Trophoblast cell (in vitro differentiated cells and primary cell): ENCODE measurements around the gene MGAT3.

Experiments
- DNase-seq, 2 donors: peaks; one replicate each; pipeline ENCODE4 v3.0.0-alpha.2; 2016
- H2AFZ ChIP-seq: 2 replicates; pipeline ENCODE4 v1.6.1; 2013; ENCODE audit warnings: low read length, moderate library complexity, mild to moderate bottlenecking; ENCODE audit not compliant: insufficient read depth, poor library complexity
- H2AK5ac ChIP-seq: 2 replicates; pipeline ENCODE4 v1.6.1; 2013; ENCODE audit warnings: mild to moderate bottlenecking, low read length
- H2BK120ac ChIP-seq: 2 replicates; pipeline ENCODE4 v1.6.1; 2013; ENCODE audit warnings: low read length, mild to moderate bottlenecking, moderate library complexity; ENCODE audit not compliant: insufficient read depth, poor library complexity
- H2BK12ac ChIP-seq: 2 replicates; pipeline ENCODE4 v1.6.1; 2013; ENCODE audit warnings: mild to moderate bottlenecking, low read length, moderate library complexity
- H2BK5ac ChIP-seq: 2 replicates; pipeline ENCODE4 v1.6.1; 2013; ENCODE audit warnings: low read length, low read depth, moderate library complexity, mild to moderate bottlenecking; ENCODE audit not compliant: poor library complexity
- H3K14ac ChIP-seq: 2 replicates; pipeline ENCODE4 v1.6.1; 2013; ENCODE audit warnings: mild to moderate bottlenecking, low read length
- H3K18ac ChIP-seq: 2 replicates; pipeline ENCODE4 v1.6.1; 2013; ENCODE audit warnings: mild to moderate bottlenecking, low read length
- H3K23ac ChIP-seq: 2 replicates; pipeline ENCODE4 v1.6.1; 2013; ENCODE audit warnings: low read length
- H3K27ac ChIP-seq: 2 replicates; pipeline ENCODE4 v1.5.1; 2013; ENCODE audit warnings: low read depth, mild to moderate bottlenecking, inconsistent platforms, low read length, moderate library complexity
- H3K27me3 ChIP-seq: 2 replicates; pipeline ENCODE4 v1.6.1; 2013; ENCODE audit warnings: inconsistent platforms, mild to moderate bottlenecking, low read length, moderate library complexity; ENCODE audit not compliant: insufficient read depth
- H3K36me3 ChIP-seq, 2 experiments: 1 replicate in 1 of 2; 2 replicates in 1 of 2; pipeline ENCODE4 v1.6.1; 2013; ENCODE audit warnings: low read length in 2 of 2, mild to moderate bottlenecking in 2 of 2, moderate library complexity in 1 of 2; ENCODE audit not compliant: insufficient read depth in 2 of 2, control insufficient read depth in 1 of 2
- H3K4ac ChIP-seq: 2 replicates; pipeline ENCODE4 v1.6.1; 2013; ENCODE audit warnings: low read depth, mild to moderate bottlenecking, low read length, moderate library complexity
- H3K4me1 ChIP-seq, 2 experiments: 1 replicate in 1 of 2; 2 replicates in 1 of 2; pipeline ENCODE4 v1.6.1; 2013; ENCODE audit warnings: low read length in 2 of 2, mild to moderate bottlenecking in 2 of 2, moderate library complexity in 1 of 2; ENCODE audit not compliant: insufficient read depth in 2 of 2, control insufficient read depth in 1 of 2
- H3K4me2 ChIP-seq: 2 replicates; pipeline ENCODE4 v1.6.1; 2013; ENCODE audit warnings: inconsistent platforms, mild to moderate bottlenecking, low read length, moderate library complexity
- H3K4me3 ChIP-seq: 2 replicates; pipeline ENCODE4 v1.5.1; 2013; ENCODE audit warnings: mild to moderate bottlenecking, low read depth, low read length, inconsistent platforms
- H3K79me1 ChIP-seq: one replicate; pipeline ENCODE4 v1.6.1; 2013; ENCODE audit warnings: low read length
- H3K79me2 ChIP-seq: 2 replicates; pipeline ENCODE4 v1.6.1; 2013; ENCODE audit warnings: low read length, mild to moderate bottlenecking; ENCODE audit not compliant: control insufficient read depth, insufficient read depth, poor library complexity
- H3K9ac ChIP-seq: 2 replicates; pipeline ENCODE4 v1.6.1; 2013; ENCODE audit warnings: mild to moderate bottlenecking, low read length
- H3K9me3 ChIP-seq: 2 replicates; pipeline ENCODE4 v1.6.1; 2013; ENCODE audit warnings: low read depth, mild to moderate bottlenecking, control low read depth, inconsistent platforms, low read length; ENCODE audit not compliant: insufficient read depth
- H4K12ac ChIP-seq: 2 replicates; pipeline ENCODE4 v1.6.1; 2013; ENCODE audit warnings: low read depth, mild to moderate bottlenecking, low read length, moderate library complexity
- H4K8ac ChIP-seq: 2 replicates; pipeline ENCODE4 v1.6.1; 2013; ENCODE audit warnings: low read depth, mild to moderate bottlenecking, low read length, moderate library complexity
- H4K91ac ChIP-seq: one replicate; pipeline ENCODE4 v1.6.1; 2013; ENCODE audit warnings: low read depth, mild to moderate bottlenecking, low read length, moderate library complexity
- WGBS: extraction: QIAGEN DNeasy Blood & Tissue Kit; methylation state at CpG from one replicate; pipeline ENCODE4 v1.1.7; 2013; ENCODE audit warnings: missing lambda C conversion rate; ENCODE audit not compliant: insufficient read length, insufficient coverage; ENCODE audit errors: extremely low coverage; 5-methylcytosine and 5-hydroxymethylcytosine counted together

MGAT3 gene

DNA sequence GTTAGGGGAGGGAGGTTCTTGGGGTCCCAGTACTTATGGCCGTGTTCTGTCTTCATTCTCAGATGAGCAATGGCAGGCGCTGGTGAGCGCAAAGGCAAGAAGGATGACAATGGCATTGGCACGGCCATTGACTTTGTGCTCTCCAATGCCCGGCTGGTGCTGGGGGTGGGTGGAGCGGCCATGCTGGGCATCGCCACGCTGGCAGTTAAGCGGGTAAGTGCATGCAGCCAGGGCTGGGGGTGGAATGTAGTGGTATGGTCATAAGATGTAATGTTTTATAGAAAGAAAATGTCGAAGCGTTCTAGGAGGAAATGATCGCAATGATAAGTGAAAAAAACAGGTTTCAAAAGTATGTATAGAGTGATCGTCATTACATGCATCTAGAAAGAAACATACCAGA lies 54.4 kb downstream of the MGAT3 start:
- no peak overlapping the region for H3K4me3 ChIP-seq
- H3K9me3 ChIP-seq: peaks cover 1% of the 10 kb centered on the region
- H3K36me3 ChIP-seq: peaks cover 55 to 65% of the 10 kb centered on the region in 2 experiments
- WGBS: 100% methylated on average over 3 of the region's 13 CpGs
- no peak overlapping the region for H2BK12ac ChIP-seq
- no peak overlapping the region for H4K12ac ChIP-seq
- no peaks in the 10 kb centered on the region for H3K79me2 ChIP-seq
- no peaks in the 10 kb centered on the region for H3K4me1 ChIP-seq
- peak overlapping the region; percentile 12 for H3K23ac ChIP-seq
- H2BK5ac ChIP-seq: no peak overlapping the region
- peak overlapping the region; percentile 31 for H3K18ac ChIP-seq
- H3K27ac ChIP-seq: no peak overlapping the region
- no peak overlapping the region for H4K8ac ChIP-seq
- no peak overlapping the region for H3K9ac ChIP-seq
- no peak overlapping the region for H3K4ac ChIP-seq
- H3K4me2 ChIP-seq: no peak overlapping the region
- H3K79me1 ChIP-seq: no peaks in the 10 kb centered on the region
- H4K91ac ChIP-seq: no peak overlapping the region
- no peak overlapping the region for H2AFZ ChIP-seq
- no peak overlapping the region for H3K14ac ChIP-seq
- H3K27me3 ChIP-seq: no peaks in the 10 kb centered on the region
- no peak overlapping the region for H2AK5ac ChIP-seq
- DNase-seq: peak in 1 of 2 donors; percentile 61
- H2BK120ac ChIP-seq: no peak overlapping the region

GRCh38 chr22:39512026-39512425 lies 55.2 kb downstream of the MGAT3 start:
- no peak overlapping the region for H2AFZ ChIP-seq
- no peak overlapping the region for H2BK5ac ChIP-seq
- no peaks in the 10 kb centered on the region for H3K79me2 ChIP-seq
- no peak overlapping the region for H3K14ac ChIP-seq
- H3K9me3 ChIP-seq: peaks cover 1% of the 10 kb centered on the region
- H3K79me1 ChIP-seq: no peaks in the 10 kb centered on the region
- no peak overlapping the region for H4K12ac ChIP-seq
- no peaks in the 10 kb centered on the region for H3K4me1 ChIP-seq
- no peak overlapping the region for H3K4me2 ChIP-seq
- no peak for DNase-seq
- no peak overlapping the region for H2BK12ac ChIP-seq
- no peak overlapping the region for H2BK120ac ChIP-seq
- H3K4ac ChIP-seq: no peak overlapping the region
- H3K27ac ChIP-seq: no peak overlapping the region
- H3K36me3 ChIP-seq: peaks cover 53 to 61% of the 10 kb centered on the region in 2 experiments
- H3K27me3 ChIP-seq: no peaks in the 10 kb centered on the region
- no CpG with 5 or more reads among the region's 10 CpGs for WGBS
- H2AK5ac ChIP-seq: no peak overlapping the region
- no peak overlapping the region for H3K4me3 ChIP-seq
- H4K8ac ChIP-seq: no peak overlapping the region
- no peak overlapping the region for H4K91ac ChIP-seq
- no peak overlapping the region for H3K18ac ChIP-seq
- no peak overlapping the region for H3K23ac ChIP-seq
- H3K9ac ChIP-seq: no peak overlapping the region

DNA sequence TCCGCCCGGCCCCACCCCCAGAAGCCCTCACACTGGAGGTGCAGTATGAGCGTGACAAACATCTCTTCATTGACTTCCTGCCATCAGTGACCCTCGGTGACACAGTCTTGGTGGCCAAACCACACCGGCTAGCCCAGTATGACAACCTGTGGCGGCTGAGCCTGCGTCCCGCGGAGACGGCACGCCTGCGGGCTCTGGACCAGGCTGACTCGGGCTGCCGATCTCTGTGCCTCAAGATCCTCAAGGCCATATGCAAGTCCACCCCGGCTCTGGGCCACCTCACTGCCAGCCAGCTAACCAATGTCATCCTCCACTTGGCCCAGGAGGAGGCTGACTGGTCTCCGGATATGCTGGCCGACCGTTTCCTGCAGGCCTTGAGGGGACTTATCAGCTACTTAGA lies 57.0 kb downstream of the MGAT3 start:
- no peak overlapping the region for H2BK5ac ChIP-seq
- H3K4ac ChIP-seq: no peak overlapping the region
- no peaks in the 10 kb centered on the region for H3K27me3 ChIP-seq
- no peak overlapping the region for H3K4me2 ChIP-seq
- H4K12ac ChIP-seq: no peak overlapping the region
- no peak for DNase-seq
- H3K14ac ChIP-seq: no peak overlapping the region
- no peaks in the 10 kb centered on the region for H3K79me2 ChIP-seq
- H2BK12ac ChIP-seq: no peak overlapping the region
- H4K91ac ChIP-seq: no peak overlapping the region
- H3K79me1 ChIP-seq: no peaks in the 10 kb centered on the region
- H3K9me3 ChIP-seq: peaks cover 1% of the 10 kb centered on the region
- peaks cover 44 to 55% of the 10 kb centered on the region in 2 experiments for H3K36me3 ChIP-seq
- H3K9ac ChIP-seq: no peak overlapping the region
- no peak overlapping the region for H2AK5ac ChIP-seq
- H4K8ac ChIP-seq: no peak overlapping the region
- H3K27ac ChIP-seq: no peak overlapping the region
- H3K18ac ChIP-seq: no peak overlapping the region
- H2BK120ac ChIP-seq: no peak overlapping the region
- H3K4me3 ChIP-seq: no peak overlapping the region
- WGBS: no CpG with 5 or more reads among the region's 18 CpGs
- no peak overlapping the region for H2AFZ ChIP-seq
- H3K23ac ChIP-seq: no peak overlapping the region
- H3K4me1 ChIP-seq: peaks cover 2% of the 10 kb centered on the region in 2 experiments

GRCh38 chr22:39514373-39514973 lies 57.7 kb downstream of the MGAT3 start:
- no peaks in the 10 kb centered on the region for H3K79me2 ChIP-seq
- no peak overlapping the region for H3K14ac ChIP-seq
- peaks cover 39 to 51% of the 10 kb centered on the region in 2 experiments for H3K36me3 ChIP-seq
- no peak overlapping the region for H4K91ac ChIP-seq
- H3K27ac ChIP-seq: no peak overlapping the region
- no peak overlapping the region for H3K9ac ChIP-seq
- no peak overlapping the region for H4K8ac ChIP-seq
- H2BK12ac ChIP-seq: no peak overlapping the region
- H2BK5ac ChIP-seq: no peak overlapping the region
- no peak overlapping the region for H3K18ac ChIP-seq
- no peaks in the 10 kb centered on the region for H3K27me3 ChIP-seq
- no CpG with 5 or more reads among the region's 8 CpGs for WGBS
- H3K4me3 ChIP-seq: no peak overlapping the region
- no peak overlapping the region for H4K12ac ChIP-seq
- H3K4me2 ChIP-seq: no peak overlapping the region
- H3K4me1 ChIP-seq: peaks cover 6 to 7% of the 10 kb centered on the region in 2 experiments
- H3K9me3 ChIP-seq: peaks cover 1% of the 10 kb centered on the region
- peaks cover 6% of the 10 kb centered on the region for H3K79me1 ChIP-seq
- H3K4ac ChIP-seq: no peak overlapping the region
- DNase-seq: peak in 1 of 2 donors; percentile 90
- H3K23ac ChIP-seq: no peak overlapping the region
- H2BK120ac ChIP-seq: no peak overlapping the region
- H2AFZ ChIP-seq: no peak overlapping the region
- H2AK5ac ChIP-seq: no peak overlapping the region
